Fibroblast of mammary gland (primary cell): ENCODE measurements around the gene RACGAP1.

Experiments used
- DNase-seq: peaks from one replicate; pipeline ENCODE4 v3.0.0-alpha.2; 2010; ENCODE audit warnings: low read depth
- H3K4me3 ChIP-seq: 2 replicates; pipeline ENCODE4 v1.5.1; 2011; ENCODE audit warnings: low read depth, mild to moderate bottlenecking, low read length, moderate library complexity; ENCODE audit not compliant: control insufficient read depth
- TF ChIP-seq, protein P1 (sequence below): conservative IDR thresholded peaks from 2 replicates; pipeline ENCODE4 v1.5.1; 2011; ENCODE audit warnings: low read depth, low read length, inconsistent platforms; ENCODE audit not compliant: control insufficient read depth, insufficient read depth

Gene RACGAP1

DNA sequence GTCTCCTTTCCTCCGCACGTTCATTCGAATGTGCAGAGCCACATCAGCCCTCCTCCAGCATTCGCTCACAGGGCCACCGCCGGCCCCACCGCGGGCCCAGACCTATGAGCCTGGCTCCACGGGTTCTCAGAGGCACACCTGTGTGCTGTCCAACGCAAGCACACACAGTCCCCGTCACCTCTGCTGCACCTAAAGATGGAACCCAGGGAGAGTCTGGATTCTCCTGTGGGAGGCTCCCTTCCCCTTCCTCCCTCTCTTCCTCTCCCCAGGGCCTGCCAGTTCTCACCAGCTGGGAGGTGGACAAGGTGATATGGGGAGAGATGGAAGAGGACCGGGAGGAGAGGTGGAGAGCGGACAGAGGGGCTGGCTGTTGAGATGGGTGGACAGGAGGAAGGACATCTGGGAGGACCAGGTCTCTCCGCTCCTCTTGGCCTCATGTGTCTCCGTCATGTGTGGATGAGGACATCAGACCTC lies 57.5 kb downstream of the RACGAP1 start:
- peak overlapping the region; percentile 44 for H3K4me3 ChIP-seq

DNA sequence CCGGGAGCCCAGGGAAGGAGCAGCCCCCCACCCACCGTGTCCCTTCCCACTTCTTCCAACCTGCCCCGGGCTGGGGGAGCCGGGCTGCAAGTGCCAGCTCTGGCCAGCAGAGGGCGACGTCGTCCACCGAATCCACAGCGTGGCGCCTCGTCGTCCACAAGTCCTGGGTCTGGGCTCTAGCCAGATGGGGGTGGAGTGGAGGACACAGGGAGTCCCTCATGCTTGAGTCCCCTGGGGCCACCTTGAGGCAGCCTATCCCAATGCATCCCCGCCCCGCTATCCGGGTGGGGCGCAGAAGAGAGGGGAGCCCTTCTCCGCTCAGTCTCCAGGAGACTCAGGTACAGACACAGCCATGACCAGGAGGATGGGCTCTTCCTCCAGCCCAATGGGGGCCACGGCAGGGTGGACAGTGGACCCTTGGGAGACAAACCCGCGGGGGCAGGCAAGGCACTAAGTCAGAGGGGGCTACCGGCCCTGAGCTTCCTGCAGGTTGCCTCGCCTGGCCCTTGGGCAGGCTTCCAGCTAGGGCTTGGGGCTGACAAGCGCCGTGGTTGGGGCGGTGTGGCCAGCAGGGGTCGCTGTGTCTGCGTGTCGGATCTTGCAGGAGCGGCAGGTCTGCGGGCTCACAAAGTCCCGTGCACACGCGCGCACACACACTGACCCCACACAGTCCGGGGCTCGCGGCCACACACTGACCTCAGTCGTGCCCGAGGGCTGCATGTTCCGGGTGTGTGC lies 58.1 kb downstream of the RACGAP1 start:
- peak overlapping the region; percentile 44 for H3K4me3 ChIP-seq
- DNase-seq, result peak; percentile 82
- TF ChIP-seq, protein P1, sequence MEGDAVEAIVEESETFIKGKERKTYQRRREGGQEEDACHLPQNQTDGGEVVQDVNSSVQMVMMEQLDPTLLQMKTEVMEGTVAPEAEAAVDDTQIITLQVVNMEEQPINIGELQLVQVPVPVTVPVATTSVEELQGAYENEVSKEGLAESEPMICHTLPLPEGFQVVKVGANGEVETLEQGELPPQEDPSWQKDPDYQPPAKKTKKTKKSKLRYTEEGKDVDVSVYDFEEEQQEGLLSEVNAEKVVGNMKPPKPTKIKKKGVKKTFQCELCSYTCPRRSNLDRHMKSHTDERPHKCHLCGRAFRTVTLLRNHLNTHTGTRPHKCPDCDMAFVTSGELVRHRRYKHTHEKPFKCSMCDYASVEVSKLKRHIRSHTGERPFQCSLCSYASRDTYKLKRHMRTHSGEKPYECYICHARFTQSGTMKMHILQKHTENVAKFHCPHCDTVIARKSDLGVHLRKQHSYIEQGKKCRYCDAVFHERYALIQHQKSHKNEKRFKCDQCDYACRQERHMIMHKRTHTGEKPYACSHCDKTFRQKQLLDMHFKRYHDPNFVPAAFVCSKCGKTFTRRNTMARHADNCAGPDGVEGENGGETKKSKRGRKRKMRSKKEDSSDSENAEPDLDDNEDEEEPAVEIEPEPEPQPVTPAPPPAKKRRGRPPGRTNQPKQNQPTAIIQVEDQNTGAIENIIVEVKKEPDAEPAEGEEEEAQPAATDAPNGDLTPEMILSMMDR, result peak; percentile 73

More for the DNA sequence above, 57.5 kb downstream of the RACGAP1 start:
- TF ChIP-seq, protein P1, result no peak
- DNase-seq, result no peak

DNA sequence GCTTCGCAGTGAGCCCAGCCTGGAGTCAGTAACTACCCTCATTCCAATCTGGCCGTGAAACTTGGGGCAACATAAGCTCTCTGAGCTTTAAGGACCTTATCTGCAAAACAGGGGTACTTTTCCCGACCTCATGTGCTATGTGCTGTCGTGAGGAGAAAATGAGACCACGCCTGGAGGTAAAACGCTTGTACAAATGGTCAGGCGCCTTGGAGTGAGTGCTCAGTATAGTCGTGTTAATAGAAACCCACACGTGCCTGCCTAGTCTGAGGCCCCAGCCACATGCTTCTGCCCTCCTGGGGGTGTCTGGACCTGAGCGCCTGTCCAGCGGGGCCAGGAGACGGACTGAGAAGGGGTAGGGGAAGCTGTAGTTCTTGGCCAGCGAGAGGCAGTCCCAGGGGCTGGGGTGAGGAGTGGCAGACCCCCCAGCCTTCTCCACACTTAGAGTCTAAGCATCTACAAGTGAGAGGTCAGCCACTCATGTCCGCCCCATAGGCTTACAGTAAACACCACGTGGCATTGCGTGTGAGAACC lies 58.7 kb downstream of the RACGAP1 start:
- no peak overlapping the region for H3K4me3 ChIP-seq
- DNase-seq, result no peak
- TF ChIP-seq, protein P1, result no peak

DNA sequence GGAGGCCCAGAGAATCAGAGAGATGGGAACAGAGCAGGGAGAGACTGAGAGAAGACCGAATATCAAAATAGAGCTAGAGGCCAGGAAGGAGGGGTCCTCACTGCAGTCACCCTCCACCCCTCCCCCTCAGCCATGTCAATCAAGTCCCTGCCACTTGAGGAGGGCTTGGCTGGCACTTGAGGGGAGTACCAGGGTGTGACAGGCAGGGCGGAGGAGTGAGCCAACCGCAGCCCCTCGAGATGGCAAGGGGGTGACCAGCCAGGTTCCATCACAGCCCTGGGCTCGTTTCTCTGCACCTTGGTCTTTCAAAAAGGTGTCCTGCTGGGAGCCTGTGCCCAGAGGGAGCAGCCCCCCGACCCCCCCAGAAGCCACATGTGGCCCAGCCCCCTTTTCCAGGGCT lies 59.5 kb downstream of the RACGAP1 start:
- H3K4me3 ChIP-seq, result no peak overlapping the region
- no peak for DNase-seq
- TF ChIP-seq, protein P1, result no peak

DNA sequence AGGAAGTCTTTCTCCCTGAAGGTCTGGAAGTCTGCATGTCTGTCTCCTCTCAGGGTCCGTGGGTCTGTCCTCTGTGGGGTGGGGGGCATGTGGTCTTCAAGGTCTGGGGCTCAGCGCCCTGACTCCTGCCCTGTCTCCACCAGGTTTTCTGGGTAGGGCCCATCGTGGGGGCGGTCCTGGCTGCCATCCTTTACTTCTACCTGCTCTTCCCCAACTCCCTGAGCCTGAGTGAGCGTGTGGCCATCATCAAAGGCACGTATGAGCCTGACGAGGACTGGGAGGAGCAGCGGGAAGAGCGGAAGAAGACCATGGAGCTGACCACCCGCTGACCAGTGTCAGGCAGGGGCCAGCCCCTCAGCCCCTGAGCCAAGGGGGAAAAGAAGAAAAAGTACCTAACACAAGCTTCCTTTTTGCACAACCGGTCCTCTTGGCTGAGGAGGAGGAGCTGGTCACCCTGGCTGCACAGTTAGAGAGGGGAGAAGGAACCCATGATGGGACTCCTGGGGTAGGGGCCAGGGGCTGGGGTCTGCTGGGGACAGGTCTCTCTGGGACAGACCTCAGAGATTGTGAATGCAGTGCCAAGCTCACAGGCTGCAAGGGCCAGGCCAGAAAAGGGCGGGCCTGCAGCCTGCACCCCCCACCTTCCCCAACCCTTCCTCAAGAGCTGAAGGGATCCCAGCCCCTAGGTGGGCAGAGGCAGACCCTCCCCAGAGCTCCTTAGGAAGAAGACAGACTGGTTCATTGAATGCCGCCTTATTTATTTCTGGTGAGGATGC lies 60.3 kb downstream of the RACGAP1 start:
- DNase-seq, result no peak
- TF ChIP-seq, protein P1, result no peak
- H3K4me3 ChIP-seq, result no peak overlapping the region

DNA sequence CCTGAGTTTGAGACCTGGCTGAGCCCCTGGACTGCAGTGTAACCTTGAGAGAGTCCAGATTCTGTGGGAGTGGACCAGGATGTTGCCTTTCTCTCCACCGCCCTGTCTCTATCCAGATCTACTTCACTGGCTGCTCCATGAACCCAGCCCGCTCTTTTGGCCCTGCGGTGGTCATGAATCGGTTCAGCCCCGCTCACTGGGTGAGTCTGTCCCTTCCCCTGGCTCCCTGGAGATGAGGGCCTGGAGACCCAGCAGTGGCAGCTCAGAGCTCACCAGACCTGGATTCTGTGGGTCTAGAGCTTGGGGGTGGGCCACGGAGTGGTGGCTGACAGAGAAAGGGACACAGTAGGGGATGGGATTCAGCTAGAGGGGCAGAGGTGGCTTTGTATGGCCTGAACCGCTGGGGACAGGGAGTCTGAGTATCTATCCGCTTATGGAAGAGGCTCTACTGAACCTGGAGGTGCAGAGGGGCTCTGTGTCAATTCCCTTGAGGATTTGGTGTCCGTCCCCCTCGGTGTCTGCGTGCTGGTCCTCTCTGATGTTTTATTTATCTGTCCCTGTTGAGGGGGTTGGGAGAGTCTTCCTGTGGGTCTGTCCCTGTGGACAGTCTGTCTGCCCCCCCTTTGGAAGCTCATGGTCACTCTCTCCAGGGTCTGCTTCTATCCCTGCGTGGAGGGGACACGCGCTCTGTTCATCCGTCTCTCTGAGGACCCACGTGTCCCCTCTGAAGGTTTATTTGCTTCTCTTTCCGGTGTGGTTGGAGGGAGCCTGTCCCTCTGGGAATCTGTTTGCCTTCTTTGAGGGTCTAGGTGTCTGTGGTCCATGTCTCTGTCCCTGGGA lies 61.1 kb downstream of the RACGAP1 start:
- no peak overlapping the region for H3K4me3 ChIP-seq
- DNase-seq, result no peak

More for the DNA sequence above, 61.1 kb downstream of the RACGAP1 start:
- TF ChIP-seq, protein P1, result no peak
